OCI-LY7 (cell line): Measurements from ENCODE around the gene CATSPER1. TPM values are rescaled to one million over a fixed set of nuclear protein-coding genes. Genes with fewer than 3 reads are reported as not detected.

Experiments
- BruUV-seq: library from RNA; stranded (reverse); fragments of 400-500 nt; replicated peaks from 2 replicates; lab custom pipeline; 2021; lab: Mats Ljungman, UMichigan
- CTCF ChIA-PET: fragments of 300-600 bp; sonication (Branson Sonifier 250); formaldehyde crosslinking; loops from one replicate; lab custom pipeline; 2022; ENCODE audit warnings: antibody characterized with exemption; ENCODE audit not compliant: unreplicated experiment; lab: Charles Lee
- POLR2A ChIA-PET: fragments of 300-600 bp; sonication (Branson Sonifier 250); formaldehyde crosslinking; loops from one replicate; lab custom pipeline; 2022; ENCODE audit warnings: antibody characterized with exemption; lab: Charles Lee
- DNase-seq: peaks from one replicate; pipeline ENCODE4 v3.0.0-alpha.2; 2015; ENCODE audit warnings: low spot score
- H2AFZ ChIP-seq: fragments of 200-600 bp; sonication (generic), shearing (Covaris generic); 2 replicates; pipeline ENCODE4 v1.6.1; 2014; ENCODE audit warnings: mild to moderate bottlenecking, antibody characterized with exemption, low read length, moderate library complexity
- H3K27ac ChIP-seq: fragments of 200-600 bp; sonication (generic); 2 replicates; pipeline ENCODE4 v1.5.1; 2014; ENCODE audit warnings: mixed run types, low read depth, mild to moderate bottlenecking, moderate library complexity, low read length, inconsistent platforms; ENCODE audit not compliant: poor library complexity, severe bottlenecking
- H3K36me3 ChIP-seq: fragments of 200-600 bp; sonication (generic); 2 replicates; pipeline ENCODE4 v1.6.1; 2014; ENCODE audit warnings: mild to moderate bottlenecking, antibody characterized with exemption, low read length, moderate library complexity, mixed read lengths; ENCODE audit not compliant: insufficient read depth
- H3K4me1 ChIP-seq: fragments of 200-600 bp; sonication (generic); 2 replicates; pipeline ENCODE4 v1.5.1; 2014; ENCODE audit warnings: mild to moderate bottlenecking, low read length; ENCODE audit not compliant: insufficient read depth, poor library complexity, severe bottlenecking
- H3K4me2 ChIP-seq: fragments of 200-600 bp; sonication (generic); 2 replicates; pipeline ENCODE4 v1.6.1; 2014; ENCODE audit warnings: mild to moderate bottlenecking, low read length
- H3K4me3 ChIP-seq: fragments of 200-600 bp; sonication (generic); 2 replicates; pipeline ENCODE4 v1.5.1; 2014; ENCODE audit warnings: mild to moderate bottlenecking, low read depth, low read length; ENCODE audit not compliant: poor library complexity, severe bottlenecking
- H3K79me2 ChIP-seq: fragments of 200-600 bp; sonication (generic); 2 replicates; pipeline ENCODE4 v1.6.1; 2016; ENCODE audit warnings: low read depth, mild to moderate bottlenecking, low read length, moderate library complexity, mixed read lengths; ENCODE audit not compliant: insufficient read depth
- H3K9me2 ChIP-seq: fragments of 200-600 bp; sonication (generic); 2 replicates; pipeline ENCODE4 v1.6.1; 2016; ENCODE audit warnings: mild to moderate bottlenecking, low read length, mixed read lengths; ENCODE audit not compliant: insufficient read depth
- H3K9me3 ChIP-seq: fragments of 200-600 bp; sonication (generic); 2 replicates; pipeline ENCODE4 v1.6.1; 2014; ENCODE audit warnings: mild to moderate bottlenecking, mixed run types, low read length, mixed read lengths
- H4K20me1 ChIP-seq: fragments of 200-600 bp; sonication (generic); 2 replicates; pipeline ENCODE4 v1.6.1; 2014; ENCODE audit warnings: mild to moderate bottlenecking, antibody characterized with exemption, low read length, moderate library complexity, mixed read lengths; ENCODE audit not compliant: insufficient read depth
- EZH2phosphoT487 ChIP-seq: fragments of 200-600 bp; sonication (generic); IDR thresholded peaks from 2 replicates; pipeline ENCODE4 v1.6.1; 2018; ENCODE audit warnings: low read depth, borderline replicate concordance, mild to moderate bottlenecking, mixed run types, antibody characterized with exemption, low read length, moderate library complexity, mixed read lengths
- intact Hi-C: fragments of 100-400 bp; cut with micrococcal nuclease; formaldehyde crosslinking; loops from one replicate; pipeline ENCODE4 v1.10.0; 2022; ENCODE audit not compliant: unreplicated experiment
- total RNA-seq, 2 experiments: library from RNA; depleted of rRNA in 1 of 2; stranded (reverse); fragments of >200 nt in 1 of 2; shearing (Covaris generic) in 1 of 2; gene quantifications; 2 replicates each; pipeline ENCODE4 v1.2.3, GENCODE V29; 2014 to 2022
- TF ChIP-seq, protein P1 (sequence below): fragments of 200-600 bp; sonication (generic); conservative IDR thresholded peaks from 2 replicates; pipeline ENCODE4 v1.5.1; 2014; ENCODE audit warnings: mild to moderate bottlenecking, antibody characterized with exemption, low read length, moderate library complexity, mixed read lengths

Gene CATSPER1
- total RNA-seq, 2 experiments from 2014 or later = not detected

GRCh38 chr11:65981972-65982823 is 44.1 kb downstream of the CATSPER1 start:
- Histone ChIP-seq H3K4me3 (no peak overlapping the region), H3K36me3 (peaks cover 29% of the 10 kb centered on the region; the same call in 1 of the 2 replicates), H3K4me1 (no peaks in the 10 kb centered on the region), H3K9me2 (no peaks in the 10 kb centered on the region), H3K79me2 (no peaks in the 10 kb centered on the region), H3K4me2 (no peak overlapping the region), H3K27ac (no peak overlapping the region), H2AFZ (no peak overlapping the region), H4K20me1 (no peaks in the 10 kb centered on the region), H3K9me3 (no peaks in the 10 kb centered on the region)
- intact Hi-C loops = no loop called here
- no TSS peak for BruUV-seq
- ChIA-PET POLR2A (interaction anchor here (0.6 kb wide), 2 partner anchors 46 to 203 kb away, joined by 3 to 4 read pairs; no protein-coding TSS in a partner anchor), CTCF (no interaction called here)
- no peak for TF ChIP-seq EZH2phosphoT487
- TF ChIP-seq, protein P1, sequence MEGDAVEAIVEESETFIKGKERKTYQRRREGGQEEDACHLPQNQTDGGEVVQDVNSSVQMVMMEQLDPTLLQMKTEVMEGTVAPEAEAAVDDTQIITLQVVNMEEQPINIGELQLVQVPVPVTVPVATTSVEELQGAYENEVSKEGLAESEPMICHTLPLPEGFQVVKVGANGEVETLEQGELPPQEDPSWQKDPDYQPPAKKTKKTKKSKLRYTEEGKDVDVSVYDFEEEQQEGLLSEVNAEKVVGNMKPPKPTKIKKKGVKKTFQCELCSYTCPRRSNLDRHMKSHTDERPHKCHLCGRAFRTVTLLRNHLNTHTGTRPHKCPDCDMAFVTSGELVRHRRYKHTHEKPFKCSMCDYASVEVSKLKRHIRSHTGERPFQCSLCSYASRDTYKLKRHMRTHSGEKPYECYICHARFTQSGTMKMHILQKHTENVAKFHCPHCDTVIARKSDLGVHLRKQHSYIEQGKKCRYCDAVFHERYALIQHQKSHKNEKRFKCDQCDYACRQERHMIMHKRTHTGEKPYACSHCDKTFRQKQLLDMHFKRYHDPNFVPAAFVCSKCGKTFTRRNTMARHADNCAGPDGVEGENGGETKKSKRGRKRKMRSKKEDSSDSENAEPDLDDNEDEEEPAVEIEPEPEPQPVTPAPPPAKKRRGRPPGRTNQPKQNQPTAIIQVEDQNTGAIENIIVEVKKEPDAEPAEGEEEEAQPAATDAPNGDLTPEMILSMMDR = no peak
- DNase-seq = no peak

- Histone ChIP-seq H3K4me1 (no peaks in the 10 kb centered on the region), H3K27ac (no peak overlapping the region), H3K9me2 (no peaks in the 10 kb centered on the region), H3K4me2 (no peak overlapping the region), H3K9me3 (no peaks in the 10 kb centered on the region), H3K36me3 (peaks cover 39% of the 10 kb centered on the region; the same call in 1 of the 2 replicates), H3K79me2 (no peaks in the 10 kb centered on the region), H3K4me3 (no peak overlapping the region), H4K20me1 (no peaks in the 10 kb centered on the region), H2AFZ (no peak overlapping the region)
- no TSS peak for BruUV-seq
- no peak for DNase-seq
- ChIA-PET POLR2A (no interaction called here), CTCF (no interaction called here)
- TF ChIP-seq, protein P1 = no peak
- no peak for TF ChIP-seq EZH2phosphoT487
- intact Hi-C loops = no loop called here
Measured at GRCh38 chr11:65981101-65981740, 45.1 kb downstream of the CATSPER1 start.
